PC-9 (cell line): Measurements from ENCODE around the gene CHRNE.

Experiments used
- EZH2 ChIP-seq: fragments of 200-600 bp; sonication (generic); IDR thresholded peaks from 2 replicates; pipeline ENCODE4 v1.8.0; 2017; ENCODE audit warnings: antibody characterized with exemption, low read depth
- TF ChIP-seq, protein P1 (sequence below): fragments of 200-600 bp; sonication (generic); conservative IDR thresholded peaks from 2 replicates; pipeline ENCODE4 v1.6.1; 2017; ENCODE audit warnings: mixed run types, antibody characterized with exemption, mild to moderate bottlenecking, moderate library complexity

DNA sequence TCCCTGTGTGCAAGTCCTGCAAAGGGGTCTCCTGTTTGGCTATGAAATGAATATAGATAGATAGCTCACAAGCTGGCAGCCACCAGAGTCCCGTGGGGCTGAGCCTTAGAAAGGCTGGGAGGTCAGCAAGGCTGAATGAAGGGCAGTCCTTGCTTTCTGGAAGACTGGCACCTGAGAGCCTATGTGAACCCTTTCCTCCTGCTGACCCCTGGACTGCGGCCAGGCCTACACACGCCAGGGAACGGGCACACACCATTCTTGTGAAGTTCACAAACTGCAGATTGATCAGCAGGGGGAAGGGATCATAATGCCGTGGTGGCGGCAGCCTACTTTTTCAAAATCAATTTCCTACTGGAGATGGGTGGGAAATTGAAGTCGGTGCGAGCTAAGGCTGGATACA, 4.5 kb downstream of the CHRNE start:
- TF ChIP-seq, protein P1, sequence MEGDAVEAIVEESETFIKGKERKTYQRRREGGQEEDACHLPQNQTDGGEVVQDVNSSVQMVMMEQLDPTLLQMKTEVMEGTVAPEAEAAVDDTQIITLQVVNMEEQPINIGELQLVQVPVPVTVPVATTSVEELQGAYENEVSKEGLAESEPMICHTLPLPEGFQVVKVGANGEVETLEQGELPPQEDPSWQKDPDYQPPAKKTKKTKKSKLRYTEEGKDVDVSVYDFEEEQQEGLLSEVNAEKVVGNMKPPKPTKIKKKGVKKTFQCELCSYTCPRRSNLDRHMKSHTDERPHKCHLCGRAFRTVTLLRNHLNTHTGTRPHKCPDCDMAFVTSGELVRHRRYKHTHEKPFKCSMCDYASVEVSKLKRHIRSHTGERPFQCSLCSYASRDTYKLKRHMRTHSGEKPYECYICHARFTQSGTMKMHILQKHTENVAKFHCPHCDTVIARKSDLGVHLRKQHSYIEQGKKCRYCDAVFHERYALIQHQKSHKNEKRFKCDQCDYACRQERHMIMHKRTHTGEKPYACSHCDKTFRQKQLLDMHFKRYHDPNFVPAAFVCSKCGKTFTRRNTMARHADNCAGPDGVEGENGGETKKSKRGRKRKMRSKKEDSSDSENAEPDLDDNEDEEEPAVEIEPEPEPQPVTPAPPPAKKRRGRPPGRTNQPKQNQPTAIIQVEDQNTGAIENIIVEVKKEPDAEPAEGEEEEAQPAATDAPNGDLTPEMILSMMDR: no peak
- TF ChIP-seq EZH2: no peak
